ENCODE data around the gene CNGA2. TPM values are rescaled to one million over a fixed set of nuclear protein-coding genes. Genes with fewer than 3 reads are reported as not detected.
A peak's percentile ranks its signal among the peaks of the same experiment; 100 is the strongest.

Gene CNGA2
- total and polyA plus RNA-seq, 5 donors from 2014 or later: not detected

GRCh38 chrX:151702741-151703340 lies 31.7 kb upstream of the CNGA2 start:
- Mint-ChIP-seq H3K4me3 (no peak overlapping the region), H3K36me3 (no peaks in the 10 kb centered on the region), H3K27ac (no peak overlapping the region), H3K9me3 (peaks cover 0 to 2% (median 0%) of the 10 kb centered on the region in 7 donors), H3K4me1 (no peaks in the 10 kb centered on the region), H3K27me3 (peaks cover 5% of the 10 kb centered on the region)
- DNase-seq (no peak), ATAC-seq (ENCODE audit: low read depth in 2 of 2) (no peak)
- Histone ChIP-seq H3K27ac (ENCODE audit: insufficient read depth, low read length, poor library complexity, severe bottlenecking) (no peak overlapping the region), H3K4me1 (ENCODE audit: control insufficient read depth, insufficient read depth, low read length, poor library complexity, severe bottlenecking) (no peaks in the 10 kb centered on the region), H3K9me3 (ENCODE audit: control insufficient read depth in 2 of 2, low read length in 2 of 2) (no peaks in the 10 kb centered on the region), H3K36me3 (ENCODE audit: control insufficient read depth, insufficient read depth, low read length) (no peaks in the 10 kb centered on the region), H3K27me3 (ENCODE audit: control insufficient read depth, insufficient read depth, low read length) (no peaks in the 10 kb centered on the region), H3K4me3 (ENCODE audit: low read depth, low read length) (no peak overlapping the region)

- no peak for ATAC-seq (ENCODE audit: low read depth in 2 of 2)
- no peaks in the 10 kb centered on the region for H3K4me1 ChIP-seq (ENCODE audit: control insufficient read depth, insufficient read depth, low read length, poor library complexity, severe bottlenecking)
These were observed 31.1 kb upstream of the CNGA2 start for GRCh38 chrX:151703487-151703886.

GRCh38 chrX:151704041-151704663 lies 30.4 kb upstream of the CNGA2 start:
- DNase-seq (no peak), ATAC-seq (ENCODE audit: low read depth in 2 of 2) (no peak)
- H3K4me3 ChIP-seq (ENCODE audit: low read depth, low read length): no peak overlapping the region
- Mint-ChIP-seq H3K4me1 (no peaks in the 10 kb centered on the region), H3K36me3 (no peaks in the 10 kb centered on the region), H3K4me3 (no peak overlapping the region), H3K27me3 (no peaks in the 10 kb centered on the region), H3K9me3 (peaks cover 0 to 2% (median 0%) of the 10 kb centered on the region in 7 donors), H3K27ac (no peak overlapping the region)
- no peaks in the 10 kb centered on the region for H3K36me3 ChIP-seq (ENCODE audit: control insufficient read depth, insufficient read depth, low read length)
- no peaks in the 10 kb centered on the region for H3K4me1 ChIP-seq (ENCODE audit: control insufficient read depth, insufficient read depth, low read length, poor library complexity, severe bottlenecking)
- no peak overlapping the region for H3K27ac ChIP-seq (ENCODE audit: insufficient read depth, low read length, poor library complexity, severe bottlenecking)
- no peaks in the 10 kb centered on the region for H3K9me3 ChIP-seq (ENCODE audit: control insufficient read depth in 2 of 2, low read length in 2 of 2)
- H3K27me3 ChIP-seq (ENCODE audit: control insufficient read depth, insufficient read depth, low read length): no peaks in the 10 kb centered on the region

More at GRCh38 chrX:151703487-151703886, 31.1 kb upstream of the CNGA2 start:
- no peak overlapping the region for H3K27ac Mint-ChIP-seq
- H3K4me3 ChIP-seq (ENCODE audit: low read depth, low read length): no peak overlapping the region
- H3K4me3 Mint-ChIP-seq: no peak overlapping the region
- H3K27me3 ChIP-seq (ENCODE audit: control insufficient read depth, insufficient read depth, low read length): no peaks in the 10 kb centered on the region
- H3K9me3 Mint-ChIP-seq: peaks cover 0 to 2% (median 0%) of the 10 kb centered on the region in 7 donors
- DNase-seq: no peak
- no peak overlapping the region for H3K27ac ChIP-seq (ENCODE audit: insufficient read depth, low read length, poor library complexity, severe bottlenecking)
- H3K36me3 Mint-ChIP-seq: no peaks in the 10 kb centered on the region
- H3K9me3 ChIP-seq (ENCODE audit: control insufficient read depth in 2 of 2, low read length in 2 of 2): no peaks in the 10 kb centered on the region
- peaks cover 1% of the 10 kb centered on the region for H3K27me3 Mint-ChIP-seq
- H3K36me3 ChIP-seq (ENCODE audit: control insufficient read depth, insufficient read depth, low read length): no peaks in the 10 kb centered on the region
- H3K4me1 Mint-ChIP-seq: no peaks in the 10 kb centered on the region

- H3K9me3 Mint-ChIP-seq: peaks cover 0 to 2% (median 0%) of the 10 kb centered on the region in 7 donors
- H3K27ac Mint-ChIP-seq: no peak overlapping the region
- no peaks in the 10 kb centered on the region for H3K36me3 Mint-ChIP-seq
- Histone ChIP-seq H3K9me3 (ENCODE audit: control insufficient read depth in 2 of 2, low read length in 2 of 2) (no peaks in the 10 kb centered on the region), H3K4me3 (ENCODE audit: low read depth, low read length) (no peak overlapping the region), H3K36me3 (ENCODE audit: control insufficient read depth, insufficient read depth, low read length) (no peaks in the 10 kb centered on the region), H3K4me1 (ENCODE audit: control insufficient read depth, insufficient read depth, low read length, poor library complexity, severe bottlenecking) (no peaks in the 10 kb centered on the region), H3K27ac (ENCODE audit: insufficient read depth, low read length, poor library complexity, severe bottlenecking) (no peak overlapping the region), H3K27me3 (ENCODE audit: control insufficient read depth, insufficient read depth, low read length) (no peaks in the 10 kb centered on the region)
- H3K4me3 Mint-ChIP-seq: no peak overlapping the region
- ATAC-seq (ENCODE audit: low read depth in 2 of 2) (no peak), DNase-seq (no peak)
- H3K4me1 Mint-ChIP-seq: no peaks in the 10 kb centered on the region
- H3K27me3 Mint-ChIP-seq: no peaks in the 10 kb centered on the region
These were observed 25.7 kb upstream of the CNGA2 start for GRCh38 chrX:151708821-151709220.

GRCh38 chrX:151710457-151710856 lies 24.1 kb upstream of the CNGA2 start:
- Mint-ChIP-seq H3K27me3 (no peaks in the 10 kb centered on the region), H3K36me3 (no peaks in the 10 kb centered on the region), H3K4me3 (no peak overlapping the region), H3K9me3 (no peaks in the 10 kb centered on the region), H3K27ac (no peak overlapping the region), H3K4me1 (no peaks in the 10 kb centered on the region)
- Histone ChIP-seq H3K36me3 (ENCODE audit: control insufficient read depth, insufficient read depth, low read length) (no peaks in the 10 kb centered on the region), H3K4me1 (ENCODE audit: control insufficient read depth, insufficient read depth, low read length, poor library complexity, severe bottlenecking) (no peaks in the 10 kb centered on the region), H3K27ac (ENCODE audit: insufficient read depth, low read length, poor library complexity, severe bottlenecking) (no peak overlapping the region), H3K27me3 (ENCODE audit: control insufficient read depth, insufficient read depth, low read length) (no peaks in the 10 kb centered on the region), H3K9me3 (ENCODE audit: control insufficient read depth in 2 of 2, low read length in 2 of 2) (no peaks in the 10 kb centered on the region), H3K4me3 (ENCODE audit: low read depth, low read length) (no peak overlapping the region)
- ATAC-seq (ENCODE audit: low read depth in 2 of 2) (no peak), DNase-seq (no peak)

- Histone ChIP-seq H3K4me3 (ENCODE audit: low read depth, low read length) (no peak overlapping the region), H3K27ac (ENCODE audit: insufficient read depth, low read length, poor library complexity, severe bottlenecking) (no peak overlapping the region), H3K4me1 (ENCODE audit: control insufficient read depth, insufficient read depth, low read length, poor library complexity, severe bottlenecking) (no peaks in the 10 kb centered on the region), H3K27me3 (ENCODE audit: control insufficient read depth, insufficient read depth, low read length) (no peaks in the 10 kb centered on the region), H3K9me3 (ENCODE audit: control insufficient read depth in 2 of 2, low read length in 2 of 2) (no peaks in the 10 kb centered on the region), H3K36me3 (ENCODE audit: control insufficient read depth, insufficient read depth, low read length) (no peaks in the 10 kb centered on the region)
- ATAC-seq (ENCODE audit: low read depth in 2 of 2) (no peak), DNase-seq (no peak)
- Mint-ChIP-seq H3K36me3 (no peaks in the 10 kb centered on the region), H3K27me3 (no peaks in the 10 kb centered on the region), H3K27ac (peak overlapping the region in 1 of 3 donors; percentile 25), H3K4me3 (no peak overlapping the region), H3K4me1 (no peaks in the 10 kb centered on the region), H3K9me3 (no peaks in the 10 kb centered on the region)
These were observed 23.4 kb upstream of the CNGA2 start for GRCh38 chrX:151711154-151711553.

- Mint-ChIP-seq H3K4me1 (no peaks in the 10 kb centered on the region), H3K9me3 (no peaks in the 10 kb centered on the region), H3K27me3 (no peaks in the 10 kb centered on the region), H3K27ac (no peak overlapping the region), H3K4me3 (no peak overlapping the region), H3K36me3 (no peaks in the 10 kb centered on the region)
- Histone ChIP-seq H3K27me3 (ENCODE audit: control insufficient read depth, insufficient read depth, low read length) (no peaks in the 10 kb centered on the region), H3K36me3 (ENCODE audit: control insufficient read depth, insufficient read depth, low read length) (no peaks in the 10 kb centered on the region), H3K9me3 (ENCODE audit: control insufficient read depth in 2 of 2, low read length in 2 of 2) (no peaks in the 10 kb centered on the region), H3K4me3 (ENCODE audit: low read depth, low read length) (no peak overlapping the region), H3K27ac (ENCODE audit: insufficient read depth, low read length, poor library complexity, severe bottlenecking) (no peak overlapping the region), H3K4me1 (ENCODE audit: control insufficient read depth, insufficient read depth, low read length, poor library complexity, severe bottlenecking) (no peaks in the 10 kb centered on the region)
- ATAC-seq (ENCODE audit: low read depth in 2 of 2) (no peak), DNase-seq (no peak)
These were observed 22.8 kb upstream of the CNGA2 start for GRCh38 chrX:151711787-151712186.

GRCh38 chrX:151712253-151712652 lies 22.3 kb upstream of the CNGA2 start:
- Mint-ChIP-seq H3K27ac (no peak overlapping the region), H3K27me3 (no peaks in the 10 kb centered on the region), H3K36me3 (no peaks in the 10 kb centered on the region), H3K9me3 (no peaks in the 10 kb centered on the region), H3K4me1 (no peaks in the 10 kb centered on the region), H3K4me3 (no peak overlapping the region)
- H3K27me3 ChIP-seq (ENCODE audit: control insufficient read depth, insufficient read depth, low read length): no peaks in the 10 kb centered on the region
- no peak overlapping the region for H3K4me3 ChIP-seq (ENCODE audit: low read depth, low read length)
- H3K27ac ChIP-seq (ENCODE audit: insufficient read depth, low read length, poor library complexity, severe bottlenecking): no peak overlapping the region
- no peaks in the 10 kb centered on the region for H3K36me3 ChIP-seq (ENCODE audit: control insufficient read depth, insufficient read depth, low read length)
- DNase-seq (no peak), ATAC-seq (ENCODE audit: low read depth in 2 of 2) (no peak)
- H3K9me3 ChIP-seq (ENCODE audit: control insufficient read depth in 2 of 2, low read length in 2 of 2): no peaks in the 10 kb centered on the region
- no peaks in the 10 kb centered on the region for H3K4me1 ChIP-seq (ENCODE audit: control insufficient read depth, insufficient read depth, low read length, poor library complexity, severe bottlenecking)
